ENCODE data around the gene PSMA6.
"Not testable (repeated sequence)": the region's sequence is repeated elsewhere in the genome, so short reads cannot be mapped to it uniquely, and the experiment has no call there.

PSMA6 gene

DNA sequence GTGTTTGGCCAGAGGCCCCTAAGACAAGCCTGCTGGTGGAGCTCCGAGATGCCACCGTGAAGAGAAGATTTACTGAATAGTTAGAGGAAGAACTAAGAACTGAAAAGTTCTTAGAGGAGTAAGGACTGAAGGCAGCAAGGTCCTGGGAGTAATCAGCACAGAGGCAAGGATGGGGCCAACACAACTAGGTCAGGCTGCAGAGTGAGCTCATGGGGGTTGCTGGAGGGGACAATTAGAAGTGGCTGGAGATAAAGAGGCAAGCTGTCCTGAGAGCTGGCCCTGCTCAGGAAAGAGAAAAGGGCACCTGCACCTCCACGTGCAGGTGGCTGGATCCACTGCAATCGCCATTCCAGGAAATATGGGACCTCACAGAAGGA, 59.7 kb downstream of the PSMA6 start:
- no peak for DNase-seq (ENCODE audit: low read depth)
- TF ChIP-seq, protein P1, sequence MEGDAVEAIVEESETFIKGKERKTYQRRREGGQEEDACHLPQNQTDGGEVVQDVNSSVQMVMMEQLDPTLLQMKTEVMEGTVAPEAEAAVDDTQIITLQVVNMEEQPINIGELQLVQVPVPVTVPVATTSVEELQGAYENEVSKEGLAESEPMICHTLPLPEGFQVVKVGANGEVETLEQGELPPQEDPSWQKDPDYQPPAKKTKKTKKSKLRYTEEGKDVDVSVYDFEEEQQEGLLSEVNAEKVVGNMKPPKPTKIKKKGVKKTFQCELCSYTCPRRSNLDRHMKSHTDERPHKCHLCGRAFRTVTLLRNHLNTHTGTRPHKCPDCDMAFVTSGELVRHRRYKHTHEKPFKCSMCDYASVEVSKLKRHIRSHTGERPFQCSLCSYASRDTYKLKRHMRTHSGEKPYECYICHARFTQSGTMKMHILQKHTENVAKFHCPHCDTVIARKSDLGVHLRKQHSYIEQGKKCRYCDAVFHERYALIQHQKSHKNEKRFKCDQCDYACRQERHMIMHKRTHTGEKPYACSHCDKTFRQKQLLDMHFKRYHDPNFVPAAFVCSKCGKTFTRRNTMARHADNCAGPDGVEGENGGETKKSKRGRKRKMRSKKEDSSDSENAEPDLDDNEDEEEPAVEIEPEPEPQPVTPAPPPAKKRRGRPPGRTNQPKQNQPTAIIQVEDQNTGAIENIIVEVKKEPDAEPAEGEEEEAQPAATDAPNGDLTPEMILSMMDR (conservative IDR thresholded peaks at IDR 0.05; ENCODE audit: low read length) = no peak
- H3K4me3 ChIP-seq (ENCODE audit: low read length) = no peak overlapping the region

DNA sequence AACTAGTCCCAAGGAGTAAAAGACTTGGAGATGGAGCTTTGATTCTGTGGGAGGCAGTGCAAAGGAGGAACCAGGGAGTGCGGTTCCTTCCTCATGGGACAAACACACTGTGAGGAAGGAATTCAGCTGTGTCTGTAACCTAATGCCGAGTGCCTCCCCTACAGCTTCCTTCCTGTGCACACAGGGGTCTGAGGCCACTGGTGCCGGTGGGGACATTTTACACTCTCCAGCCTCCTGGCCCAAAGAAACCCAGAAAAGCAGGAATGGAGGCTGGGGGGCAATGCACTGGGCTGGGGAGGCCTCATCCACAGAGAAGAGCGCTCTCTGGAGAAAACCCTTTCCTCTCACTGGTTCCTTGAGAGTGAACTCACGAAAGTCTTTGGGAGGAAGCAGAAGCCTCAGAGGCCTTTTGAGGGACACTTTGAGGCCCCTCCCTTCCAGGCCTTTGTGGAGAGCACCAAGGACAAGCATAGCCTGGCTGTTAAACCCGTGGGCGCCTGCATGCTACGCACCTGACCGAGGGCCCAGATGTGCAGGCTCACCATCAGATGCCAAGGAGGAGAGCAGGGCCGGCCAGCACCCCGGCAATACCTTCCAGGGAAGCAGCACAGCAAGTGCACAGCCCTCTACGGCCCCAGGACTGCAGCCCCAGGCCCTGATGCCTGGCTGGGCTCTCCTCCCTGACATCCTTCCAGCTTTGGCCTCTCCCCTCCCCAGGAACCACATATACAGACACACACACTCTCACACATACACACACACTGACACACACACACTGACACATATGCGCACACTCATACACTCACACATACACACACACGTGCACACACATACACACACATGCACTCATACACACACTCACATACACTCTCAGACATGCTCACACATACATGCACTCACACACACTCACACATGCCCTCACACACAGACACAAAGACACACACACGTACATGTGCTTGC, 60.4 kb downstream of the PSMA6 start:
- TF ChIP-seq, protein P1 (conservative IDR thresholded peaks at IDR 0.05; ENCODE audit: low read length) = no peak
- no peak for DNase-seq (ENCODE audit: low read depth)
- no peak overlapping the region for H3K4me3 ChIP-seq (ENCODE audit: low read length)

DNA sequence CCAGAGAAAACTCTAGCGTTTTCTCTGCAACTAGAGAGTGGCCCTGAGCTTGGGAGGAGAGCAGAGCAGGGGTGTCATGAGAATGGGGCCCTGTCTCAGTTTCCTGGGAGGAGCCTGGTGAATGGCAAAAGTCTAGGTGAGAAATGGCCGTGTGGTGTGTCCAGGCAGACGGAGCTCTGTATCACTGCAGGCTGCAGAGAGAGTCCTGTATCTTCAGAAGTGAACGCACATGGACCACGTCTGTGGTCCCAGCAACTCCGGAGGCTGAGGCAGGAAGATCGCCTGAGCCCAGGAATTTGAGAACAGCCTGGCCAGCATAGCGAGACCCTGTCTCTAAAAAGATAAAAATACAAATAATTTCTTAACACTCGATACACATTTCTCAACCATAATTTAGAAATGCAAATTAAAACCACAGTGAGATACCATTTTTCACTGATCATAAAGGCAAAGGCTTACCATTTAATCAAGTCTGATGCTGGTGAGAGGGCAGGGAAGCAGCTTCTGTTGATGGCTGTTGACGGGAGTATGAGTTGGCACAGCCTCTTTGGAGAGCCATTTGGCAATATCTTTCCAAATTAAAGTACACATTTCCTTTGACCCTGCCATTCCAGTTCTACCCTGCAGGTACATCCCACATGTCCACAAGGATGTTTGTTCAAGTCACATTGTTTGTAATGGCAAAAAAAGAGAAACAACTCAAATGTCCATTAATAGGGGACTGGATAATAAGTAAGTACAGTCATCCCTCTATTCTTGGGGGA, 61.4 kb downstream of the PSMA6 start:
- no peak overlapping the region for H3K4me3 ChIP-seq (ENCODE audit: low read length)
- TF ChIP-seq, protein P1 (conservative IDR thresholded peaks at IDR 0.05; ENCODE audit: low read length) = no peak
- no peak for DNase-seq (ENCODE audit: low read depth)

DNA sequence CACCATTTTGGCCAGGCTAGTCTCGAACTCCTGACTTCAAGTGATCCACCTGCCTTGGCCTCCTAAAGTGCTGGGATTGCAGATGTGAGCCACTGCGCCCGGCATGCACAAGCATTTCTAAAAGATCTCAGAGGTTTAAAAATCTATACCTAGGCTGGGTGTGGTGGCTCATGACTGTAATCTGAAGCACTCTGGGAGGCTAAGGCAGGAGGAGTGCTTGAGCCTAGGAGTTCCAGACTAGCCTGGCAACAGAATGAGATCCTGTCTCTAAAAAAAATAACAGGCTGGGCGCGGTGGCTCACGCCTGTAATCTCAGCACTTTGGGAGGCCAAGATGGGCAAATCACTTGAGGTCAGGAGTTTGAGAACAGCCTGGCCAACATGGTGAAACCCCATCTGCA, 63.1 kb downstream of the PSMA6 start:
- H3K4me3 ChIP-seq (ENCODE audit: low read length); DNase-seq (ENCODE audit: low read depth): not testable (repeated sequence)

DNA sequence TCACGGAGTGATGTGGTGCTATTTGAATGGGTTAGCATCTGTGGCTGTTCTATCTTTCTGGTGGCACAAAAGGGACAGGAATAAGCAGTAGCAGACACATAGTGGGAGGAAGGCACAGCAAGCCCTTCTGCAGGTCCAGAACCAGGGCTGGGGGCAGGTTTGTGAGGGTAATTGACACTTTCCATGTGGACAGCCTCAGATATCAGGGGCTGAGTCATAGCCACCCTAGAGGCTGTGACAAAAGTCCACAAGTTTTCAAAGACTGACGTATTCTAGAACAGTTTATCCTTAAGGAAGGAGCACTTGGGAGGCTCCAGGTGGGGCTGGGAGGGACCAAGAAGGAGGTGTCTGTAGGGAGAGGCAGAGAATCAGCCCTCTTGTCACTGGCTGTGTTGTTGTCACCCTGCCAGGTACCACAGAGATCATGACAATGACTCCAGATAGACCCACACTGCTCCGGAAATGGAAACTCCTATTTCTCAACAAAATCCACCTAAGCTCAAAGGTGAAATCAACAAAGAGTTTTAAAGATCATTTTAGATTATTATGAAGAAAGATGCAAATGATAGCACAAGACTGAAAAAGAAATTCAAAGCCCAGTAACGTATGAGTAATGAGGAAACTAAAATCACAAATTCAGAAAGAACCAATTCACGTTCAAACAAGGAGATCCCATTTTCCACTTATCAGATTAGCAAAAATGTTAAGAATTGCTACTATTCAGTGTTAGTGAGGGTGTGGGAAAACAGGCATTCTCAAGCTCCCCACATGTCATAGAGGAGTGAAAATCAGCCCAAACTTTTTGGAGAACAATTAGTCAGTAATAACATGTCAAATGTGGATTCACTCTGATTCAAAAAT, 64.0 kb downstream of the PSMA6 start:
- peak; percentile 74 for DNase-seq (ENCODE audit: low read depth)
- TF ChIP-seq, protein P1 (conservative IDR thresholded peaks at IDR 0.05; ENCODE audit: low read length) = no peak
- H3K4me3 ChIP-seq (ENCODE audit: low read length) = no peak overlapping the region

DNA sequence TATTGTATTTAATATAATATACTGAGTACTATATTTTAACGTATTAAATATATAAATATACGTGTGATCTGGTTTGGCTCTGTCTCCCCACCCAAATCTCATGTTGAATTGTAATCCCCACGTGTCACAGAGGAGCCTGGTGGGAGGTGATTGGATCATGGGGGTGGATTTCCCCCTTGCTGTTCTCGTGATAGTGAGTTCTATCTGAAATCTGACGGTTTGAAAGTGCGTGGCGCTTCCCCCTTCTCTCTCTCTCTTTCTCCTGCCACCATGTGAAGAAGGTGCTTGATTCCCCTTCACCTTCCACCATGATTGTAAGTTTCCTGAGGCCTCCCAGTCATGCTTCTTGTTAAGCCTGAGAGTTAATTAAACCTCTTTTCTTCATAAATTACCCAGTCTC, 67.5 kb downstream of the PSMA6 start:
- not testable (repeated sequence) for H3K4me3 ChIP-seq (ENCODE audit: low read length); DNase-seq (ENCODE audit: low read depth)

DNA sequence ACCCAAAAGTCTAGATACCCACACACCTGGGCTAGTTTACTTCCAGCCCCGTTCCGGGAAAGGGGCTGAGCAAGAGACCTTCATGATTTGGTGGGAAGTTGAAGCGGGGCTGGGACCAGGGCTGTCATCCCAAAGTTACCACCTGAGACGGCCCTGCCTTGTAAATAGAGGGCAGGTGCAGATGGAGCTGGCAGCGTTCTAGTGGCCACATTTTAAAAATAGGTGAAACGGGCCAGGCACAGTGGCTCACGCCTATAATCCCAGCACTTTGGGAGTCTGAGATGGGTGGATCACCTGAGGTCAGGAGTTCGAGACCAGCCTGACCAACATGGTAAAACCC, 68.9 kb downstream of the PSMA6 start:
- no peak overlapping the region for H3K4me3 ChIP-seq (ENCODE audit: low read length)
- TF ChIP-seq, protein P1 (conservative IDR thresholded peaks at IDR 0.05; ENCODE audit: low read length) = no peak
- no peak for DNase-seq (ENCODE audit: low read depth)
